Subcutaneous adipose tissue (tissue), 4 donors: ENCODE measurements around the gene USP43. TPM values are rescaled to one million over a fixed set of nuclear protein-coding genes. Genes with fewer than 3 reads are reported as not detected.

ENCODE experiments used
- total RNA-seq, 4 donors: library from RNA; depleted of rRNA; stranded (reverse); fragments of >200 nt; gene quantifications; one replicate each; pipeline ENCODE4 v1.1.0, GENCODE V29; 2016
- TF ChIP-seq, protein P1 (sequence below): fragments of 450-650 bp; IDR thresholded peaks from one replicate; pipeline ENCODE4 v1.5.1; 2016; ENCODE audit warnings: low read depth, mild to moderate bottlenecking, control low read depth, antibody characterized with exemption, moderate library complexity

USP43 gene, protein sequence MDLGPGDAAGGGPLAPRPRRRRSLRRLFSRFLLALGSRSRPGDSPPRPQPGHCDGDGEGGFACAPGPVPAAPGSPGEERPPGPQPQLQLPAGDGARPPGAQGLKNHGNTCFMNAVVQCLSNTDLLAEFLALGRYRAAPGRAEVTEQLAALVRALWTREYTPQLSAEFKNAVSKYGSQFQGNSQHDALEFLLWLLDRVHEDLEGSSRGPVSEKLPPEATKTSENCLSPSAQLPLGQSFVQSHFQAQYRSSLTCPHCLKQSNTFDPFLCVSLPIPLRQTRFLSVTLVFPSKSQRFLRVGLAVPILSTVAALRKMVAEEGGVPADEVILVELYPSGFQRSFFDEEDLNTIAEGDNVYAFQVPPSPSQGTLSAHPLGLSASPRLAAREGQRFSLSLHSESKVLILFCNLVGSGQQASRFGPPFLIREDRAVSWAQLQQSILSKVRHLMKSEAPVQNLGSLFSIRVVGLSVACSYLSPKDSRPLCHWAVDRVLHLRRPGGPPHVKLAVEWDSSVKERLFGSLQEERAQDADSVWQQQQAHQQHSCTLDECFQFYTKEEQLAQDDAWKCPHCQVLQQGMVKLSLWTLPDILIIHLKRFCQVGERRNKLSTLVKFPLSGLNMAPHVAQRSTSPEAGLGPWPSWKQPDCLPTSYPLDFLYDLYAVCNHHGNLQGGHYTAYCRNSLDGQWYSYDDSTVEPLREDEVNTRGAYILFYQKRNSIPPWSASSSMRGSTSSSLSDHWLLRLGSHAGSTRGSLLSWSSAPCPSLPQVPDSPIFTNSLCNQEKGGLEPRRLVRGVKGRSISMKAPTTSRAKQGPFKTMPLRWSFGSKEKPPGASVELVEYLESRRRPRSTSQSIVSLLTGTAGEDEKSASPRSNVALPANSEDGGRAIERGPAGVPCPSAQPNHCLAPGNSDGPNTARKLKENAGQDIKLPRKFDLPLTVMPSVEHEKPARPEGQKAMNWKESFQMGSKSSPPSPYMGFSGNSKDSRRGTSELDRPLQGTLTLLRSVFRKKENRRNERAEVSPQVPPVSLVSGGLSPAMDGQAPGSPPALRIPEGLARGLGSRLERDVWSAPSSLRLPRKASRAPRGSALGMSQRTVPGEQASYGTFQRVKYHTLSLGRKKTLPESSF
- total RNA-seq: under 1 TPM in 2 of 4 donors, not detected in 2; 0.22 to 0.51 TPM

DNA sequence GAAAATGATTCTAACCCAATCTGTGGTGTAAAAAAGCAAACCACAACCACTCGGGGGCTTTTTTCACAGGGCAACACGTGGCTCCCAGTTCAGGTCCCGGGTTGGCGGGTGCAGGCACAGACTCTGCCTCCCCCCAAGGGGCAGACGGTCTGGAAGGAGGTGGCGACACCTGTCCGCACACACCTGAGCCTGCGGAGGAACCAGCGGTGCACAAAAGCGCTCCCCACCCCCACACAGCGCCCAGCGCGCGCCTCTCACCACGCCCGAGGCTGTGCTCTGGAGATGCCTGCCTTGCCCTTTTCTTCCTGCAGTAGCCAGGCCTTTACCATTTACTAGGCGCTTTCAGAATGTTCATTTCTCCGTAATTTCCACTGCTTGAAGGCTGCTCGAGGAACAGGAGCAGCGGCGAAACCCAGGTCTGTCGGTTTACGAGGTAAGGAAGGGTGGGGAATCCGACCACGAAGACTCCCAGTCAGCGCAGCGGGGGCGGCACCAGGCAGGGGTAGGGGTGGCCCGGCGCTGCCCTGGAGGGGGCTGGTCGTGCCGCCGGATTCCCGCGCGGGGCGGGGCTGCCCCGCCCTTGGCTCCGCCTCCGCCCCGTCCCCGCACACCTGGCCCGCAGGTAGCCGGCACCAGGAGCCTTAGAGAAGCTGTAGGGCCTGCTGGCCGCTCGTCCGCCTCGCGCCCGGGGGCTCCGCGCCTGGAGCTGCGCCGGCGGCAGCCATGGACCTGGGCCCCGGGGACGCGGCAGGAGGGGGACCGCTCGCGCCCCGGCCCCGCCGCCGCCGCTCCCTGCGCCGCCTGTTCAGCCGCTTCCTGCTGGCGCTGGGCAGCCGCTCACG is at the start of gene USP43:
TSS of gene USP43 (plus strand) at position 608 of the 842 bp plus-strand sequence. CDS start at position 724, 116 bp downstream.
- TF ChIP-seq, protein P1, sequence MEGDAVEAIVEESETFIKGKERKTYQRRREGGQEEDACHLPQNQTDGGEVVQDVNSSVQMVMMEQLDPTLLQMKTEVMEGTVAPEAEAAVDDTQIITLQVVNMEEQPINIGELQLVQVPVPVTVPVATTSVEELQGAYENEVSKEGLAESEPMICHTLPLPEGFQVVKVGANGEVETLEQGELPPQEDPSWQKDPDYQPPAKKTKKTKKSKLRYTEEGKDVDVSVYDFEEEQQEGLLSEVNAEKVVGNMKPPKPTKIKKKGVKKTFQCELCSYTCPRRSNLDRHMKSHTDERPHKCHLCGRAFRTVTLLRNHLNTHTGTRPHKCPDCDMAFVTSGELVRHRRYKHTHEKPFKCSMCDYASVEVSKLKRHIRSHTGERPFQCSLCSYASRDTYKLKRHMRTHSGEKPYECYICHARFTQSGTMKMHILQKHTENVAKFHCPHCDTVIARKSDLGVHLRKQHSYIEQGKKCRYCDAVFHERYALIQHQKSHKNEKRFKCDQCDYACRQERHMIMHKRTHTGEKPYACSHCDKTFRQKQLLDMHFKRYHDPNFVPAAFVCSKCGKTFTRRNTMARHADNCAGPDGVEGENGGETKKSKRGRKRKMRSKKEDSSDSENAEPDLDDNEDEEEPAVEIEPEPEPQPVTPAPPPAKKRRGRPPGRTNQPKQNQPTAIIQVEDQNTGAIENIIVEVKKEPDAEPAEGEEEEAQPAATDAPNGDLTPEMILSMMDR: no peak

- TF ChIP-seq, protein P1: no peak
These were observed 46.7 kb upstream of the USP43 start for GRCh38 chr17:9598661-9599060.

- TF ChIP-seq, protein P1: no peak
These were observed 38.9 kb upstream of the USP43 start for GRCh38 chr17:9606453-9606852.

- TF ChIP-seq, protein P1: no peak
These were observed 33.8 kb upstream of the USP43 start for GRCh38 chr17:9611557-9611956.

DNA sequence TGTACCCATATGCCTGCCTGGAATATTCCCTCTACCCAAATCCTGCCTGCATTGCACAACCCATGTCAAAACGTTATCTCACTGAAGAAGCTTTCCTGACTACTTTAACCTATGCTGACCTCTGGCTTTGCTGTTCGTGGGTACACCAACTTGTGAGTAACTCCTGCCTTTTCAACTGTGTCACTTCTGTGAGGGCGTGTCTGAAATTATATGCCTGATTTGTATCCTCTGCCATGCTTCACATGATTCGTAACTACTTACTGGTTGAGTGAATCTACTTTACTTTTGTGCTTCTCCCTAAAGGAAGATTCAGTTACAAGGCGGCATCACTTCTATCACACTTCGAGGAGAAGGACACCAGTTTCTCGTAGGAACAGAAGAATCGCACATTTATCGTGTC is 33.3 kb upstream of the USP43 start:
- TF ChIP-seq, protein P1: no peak

DNA sequence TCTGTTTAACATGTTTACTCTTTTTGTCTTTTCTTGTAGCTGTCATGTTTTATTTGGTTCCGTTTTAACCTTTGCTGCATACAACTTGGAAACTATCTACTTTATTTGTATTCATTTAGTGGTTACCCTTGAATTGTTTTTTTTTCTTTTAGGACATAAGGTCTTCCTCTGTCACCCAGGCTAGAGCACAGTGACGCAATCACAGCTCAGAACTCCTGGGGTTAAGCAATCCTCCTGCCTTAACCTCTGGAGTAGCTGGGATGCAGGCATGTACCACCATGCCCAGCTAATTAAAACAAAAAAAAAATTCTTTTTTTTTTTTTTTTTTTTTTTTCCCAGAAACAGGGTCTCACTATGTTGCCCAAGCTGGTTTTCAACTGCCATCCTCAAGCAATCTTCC is 29.8 kb upstream of the USP43 start:
- TF ChIP-seq, protein P1: no peak
